ENCODE measurements around the gene PGF.

GRCh38 chr14:74929242-74929641, 26.2 kb downstream of the PGF start:
- TF ChIP-seq EP300 (IDR thresholded peaks at IDR 0.05) = no peak
- TF ChIP-seq CTCF (IDR thresholded peaks at IDR 0.05) = no peak
- no peak for TF ChIP-seq POLR2A (IDR thresholded peaks at IDR 0.05)
- TF ChIP-seq POLR2AphosphoS5 (IDR thresholded peaks at IDR 0.05) = no peak

Measured in upper lobe of left lung (tissue), 4 donors.